HL-60 (cell line): ENCODE results near the gene A3GALT2.

Experiments
- DNase-seq, 2 experiments: peaks; one replicate each; pipeline ENCODE4 v3.0.0-alpha.2; 2010 to 2020; ENCODE audit warnings: low read depth in 1 of 2, low spot score in 1 of 2
- H3K27ac ChIP-seq: fragments of 250-450 bp; sonication (Bioruptor Pico); replicated peaks from 2 replicates; pipeline ENCODE4 v1.5.1; 2020; ENCODE audit warnings: mild to moderate bottlenecking, moderate library complexity
- H3K27me3 ChIP-seq: fragments of 250-450 bp; sonication (Bioruptor Pico); 2 replicates; pipeline ENCODE4 v1.5.1; 2021; ENCODE audit warnings: mild to moderate bottlenecking, moderate library complexity; ENCODE audit not compliant: insufficient read depth, poor library complexity, severe bottlenecking
- H3K4me3 ChIP-seq: replicated peaks from 2 replicates; pipeline ENCODE4 v1.5.1; 2011; ENCODE audit warnings: mild to moderate bottlenecking, control low read depth, low read length; ENCODE audit not compliant: insufficient read depth
- CTCF ChIP-seq: IDR thresholded peaks from one replicate; pipeline ENCODE4 v1.5.1; 2011; ENCODE audit warnings: low read length, control low read depth, inconsistent platforms; ENCODE audit not compliant: insufficient read depth
- GABPA ChIP-seq: IDR thresholded peaks from 2 replicates; pipeline ENCODE4 v1.6.1; 2012; ENCODE audit warnings: low read depth
- POLR2AphosphoS5 ChIP-seq: IDR thresholded peaks from 2 replicates; pipeline ENCODE4 v1.6.1; 2012; ENCODE audit warnings: low read depth
- SPI1 ChIP-seq: IDR thresholded peaks from 2 replicates; pipeline ENCODE4 v1.6.1; 2012; ENCODE audit warnings: low read depth, mild to moderate bottlenecking, borderline replicate concordance
- TF ChIP-seq, protein P1 (sequence below): IDR thresholded peaks from 2 replicates; pipeline ENCODE4 v1.6.1; 2012; ENCODE audit warnings: low read depth; ENCODE audit not compliant: insufficient replicate concordance

Gene A3GALT2

GRCh38 chr1:33317354-33317753 is 3.5 kb downstream of the A3GALT2 start:
- TF ChIP-seq, protein P1, sequence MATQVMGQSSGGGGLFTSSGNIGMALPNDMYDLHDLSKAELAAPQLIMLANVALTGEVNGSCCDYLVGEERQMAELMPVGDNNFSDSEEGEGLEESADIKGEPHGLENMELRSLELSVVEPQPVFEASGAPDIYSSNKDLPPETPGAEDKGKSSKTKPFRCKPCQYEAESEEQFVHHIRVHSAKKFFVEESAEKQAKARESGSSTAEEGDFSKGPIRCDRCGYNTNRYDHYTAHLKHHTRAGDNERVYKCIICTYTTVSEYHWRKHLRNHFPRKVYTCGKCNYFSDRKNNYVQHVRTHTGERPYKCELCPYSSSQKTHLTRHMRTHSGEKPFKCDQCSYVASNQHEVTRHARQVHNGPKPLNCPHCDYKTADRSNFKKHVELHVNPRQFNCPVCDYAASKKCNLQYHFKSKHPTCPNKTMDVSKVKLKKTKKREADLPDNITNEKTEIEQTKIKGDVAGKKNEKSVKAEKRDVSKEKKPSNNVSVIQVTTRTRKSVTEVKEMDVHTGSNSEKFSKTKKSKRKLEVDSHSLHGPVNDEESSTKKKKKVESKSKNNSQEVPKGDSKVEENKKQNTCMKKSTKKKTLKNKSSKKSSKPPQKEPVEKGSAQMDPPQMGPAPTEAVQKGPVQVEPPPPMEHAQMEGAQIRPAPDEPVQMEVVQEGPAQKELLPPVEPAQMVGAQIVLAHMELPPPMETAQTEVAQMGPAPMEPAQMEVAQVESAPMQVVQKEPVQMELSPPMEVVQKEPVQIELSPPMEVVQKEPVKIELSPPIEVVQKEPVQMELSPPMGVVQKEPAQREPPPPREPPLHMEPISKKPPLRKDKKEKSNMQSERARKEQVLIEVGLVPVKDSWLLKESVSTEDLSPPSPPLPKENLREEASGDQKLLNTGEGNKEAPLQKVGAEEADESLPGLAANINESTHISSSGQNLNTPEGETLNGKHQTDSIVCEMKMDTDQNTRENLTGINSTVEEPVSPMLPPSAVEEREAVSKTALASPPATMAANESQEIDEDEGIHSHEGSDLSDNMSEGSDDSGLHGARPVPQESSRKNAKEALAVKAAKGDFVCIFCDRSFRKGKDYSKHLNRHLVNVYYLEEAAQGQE, result no peak
- no peak for TF ChIP-seq SPI1
- no peak for DNase-seq
- H3K27ac ChIP-seq, result no peak overlapping the region
- H3K4me3 ChIP-seq, result no peak overlapping the region
- peaks cover 10% of the 10 kb centered on the region for H3K27me3 ChIP-seq

- H3K27me3 ChIP-seq, result peaks cover 10% of the 10 kb centered on the region
- DNase-seq, result no peak
These were observed 4.3 kb downstream of the A3GALT2 start for GRCh38 chr1:33316601-33317000.

DNA sequence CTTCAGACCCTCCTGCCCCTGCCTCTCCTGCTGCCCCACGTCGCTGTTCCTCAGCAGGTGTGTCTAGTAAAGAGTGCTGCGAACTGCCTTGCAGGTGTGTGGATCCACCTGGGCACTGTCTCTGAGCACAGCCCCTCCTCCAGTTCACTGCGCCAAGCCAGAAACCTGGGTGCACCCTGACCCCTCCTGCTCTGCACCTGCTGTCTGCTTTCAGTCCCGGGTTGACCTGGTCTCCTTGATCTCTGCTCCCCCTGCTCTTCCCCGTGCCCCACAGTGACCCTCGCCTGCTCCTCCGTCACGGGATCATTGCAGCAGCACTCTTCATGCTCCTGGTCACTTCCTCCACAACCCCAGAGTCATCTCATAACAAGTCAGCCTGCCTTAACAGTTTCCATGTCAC is 6.5 kb downstream of the A3GALT2 start:
- Histone ChIP-seq H3K27ac (no peak overlapping the region), H3K4me3 (no peak overlapping the region), H3K27me3 (peaks cover 10% of the 10 kb centered on the region)
- TF ChIP-seq, protein P1, result no peak
- TF ChIP-seq POLR2AphosphoS5 (no peak), GABPA (no peak), SPI1 (no peak), CTCF (no peak)
- DNase-seq, result no peak

More at GRCh38 chr1:33316601-33317000, 4.3 kb downstream of the A3GALT2 start:
- Histone ChIP-seq H3K27ac (no peak overlapping the region), H3K4me3 (no peak overlapping the region)
- TF ChIP-seq GABPA, result no peak
- no peak for TF ChIP-seq CTCF
- no peak for TF ChIP-seq POLR2AphosphoS5
- TF ChIP-seq, protein P1, result no peak

DNA sequence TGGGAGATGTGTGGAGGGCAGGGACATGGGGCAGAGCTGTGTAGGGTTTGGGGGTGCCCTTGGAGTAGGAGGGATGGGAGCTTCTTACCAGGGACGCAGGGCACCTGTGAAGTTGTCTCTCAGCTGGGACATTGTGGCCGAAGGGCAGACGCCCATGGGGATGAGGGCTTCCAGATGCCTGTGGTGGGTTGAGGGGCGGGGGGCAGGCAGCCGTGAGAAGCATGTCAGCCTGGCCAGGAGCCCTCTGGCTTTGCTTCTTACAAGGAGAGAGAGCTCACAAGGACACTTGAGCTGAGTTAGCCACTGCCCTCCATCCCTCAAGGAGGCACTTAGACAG is 8.5 kb downstream of the A3GALT2 start:
- Histone ChIP-seq H3K4me3 (no peak overlapping the region), H3K27me3 (peaks cover 3% of the 10 kb centered on the region), H3K27ac (no peak overlapping the region)
- DNase-seq, result no peak
- TF ChIP-seq GABPA (no peak), CTCF (no peak), POLR2AphosphoS5 (no peak), SPI1 (no peak)
- TF ChIP-seq, protein P1, result no peak
